BLaER1 treated with 17β-estradiol and CSF1 and Interleukin-3, amounts not matched to agents 10 nM and 100 nM (cell line): ENCODE results near the gene ZNF746.

Experiments used
- H3K27ac ChIP-seq, 11 experiments: shearing (Covaris generic); formaldehyde crosslinking; 2 replicates each; pipeline ENCODE4 v1.8.1; 2022
- H3K27me3 ChIP-seq, 11 experiments: shearing (Covaris generic); formaldehyde crosslinking; 2 replicates each; pipeline ENCODE4 v1.8.1; 2022
- H3K36me3 ChIP-seq, 11 experiments: shearing (Covaris generic); formaldehyde crosslinking; 2 replicates each; pipeline ENCODE4 v1.8.1; 2022
- H3K4me1 ChIP-seq, 10 experiments: shearing (Covaris generic); formaldehyde crosslinking; 2 replicates each; pipeline ENCODE4 v1.8.1; 2022
- H3K4me2 ChIP-seq, 11 experiments: shearing (Covaris generic); formaldehyde crosslinking; 2 replicates each; pipeline ENCODE4 v1.8.1; 2022
- H3K4me3 ChIP-seq, 10 experiments: shearing (Covaris generic); formaldehyde crosslinking; 2 replicates each; pipeline ENCODE4 v1.8.1; 2022
- H3K9ac ChIP-seq, 11 experiments: shearing (Covaris generic); formaldehyde crosslinking; 2 replicates each; pipeline ENCODE4 v1.8.1; 2022
- H3K9me3 ChIP-seq, 11 experiments: shearing (Covaris generic); formaldehyde crosslinking; replicated peaks in 1 of 11; 2 replicates each; pipeline ENCODE4 v1.8.1; 2022
- H4K20me1 ChIP-seq, 11 experiments: shearing (Covaris generic); formaldehyde crosslinking; 2 replicates each; pipeline ENCODE4 v1.8.1; 2022
- Cebpa-rat ChIP-seq, 11 experiments: shearing (Covaris generic); IDR thresholded peaks; 2 replicates each; pipeline ENCODE4 v1.8.1; 2022

Gene ZNF746

DNA sequence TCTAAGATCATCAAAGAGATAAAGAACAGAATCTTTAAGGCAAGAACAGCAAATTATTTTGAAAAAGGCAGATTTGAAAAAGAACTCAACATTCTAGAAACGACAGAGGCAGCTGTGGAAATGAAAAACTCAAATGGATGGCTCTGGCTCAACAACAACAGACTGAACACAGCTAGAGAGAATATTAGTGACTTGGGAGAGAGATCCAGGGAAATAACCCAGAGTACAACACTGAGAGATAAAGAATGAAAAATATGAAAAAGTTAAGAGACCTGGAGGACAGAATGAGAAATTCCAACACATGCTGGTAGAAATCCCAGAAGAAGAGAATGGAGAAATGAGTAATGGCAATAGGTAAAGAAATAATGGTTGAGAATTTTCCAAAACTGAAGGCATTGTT is 18.9 kb downstream of the ZNF746 start:
- no peak overlapping the region for H3K4me2 ChIP-seq

DNA sequence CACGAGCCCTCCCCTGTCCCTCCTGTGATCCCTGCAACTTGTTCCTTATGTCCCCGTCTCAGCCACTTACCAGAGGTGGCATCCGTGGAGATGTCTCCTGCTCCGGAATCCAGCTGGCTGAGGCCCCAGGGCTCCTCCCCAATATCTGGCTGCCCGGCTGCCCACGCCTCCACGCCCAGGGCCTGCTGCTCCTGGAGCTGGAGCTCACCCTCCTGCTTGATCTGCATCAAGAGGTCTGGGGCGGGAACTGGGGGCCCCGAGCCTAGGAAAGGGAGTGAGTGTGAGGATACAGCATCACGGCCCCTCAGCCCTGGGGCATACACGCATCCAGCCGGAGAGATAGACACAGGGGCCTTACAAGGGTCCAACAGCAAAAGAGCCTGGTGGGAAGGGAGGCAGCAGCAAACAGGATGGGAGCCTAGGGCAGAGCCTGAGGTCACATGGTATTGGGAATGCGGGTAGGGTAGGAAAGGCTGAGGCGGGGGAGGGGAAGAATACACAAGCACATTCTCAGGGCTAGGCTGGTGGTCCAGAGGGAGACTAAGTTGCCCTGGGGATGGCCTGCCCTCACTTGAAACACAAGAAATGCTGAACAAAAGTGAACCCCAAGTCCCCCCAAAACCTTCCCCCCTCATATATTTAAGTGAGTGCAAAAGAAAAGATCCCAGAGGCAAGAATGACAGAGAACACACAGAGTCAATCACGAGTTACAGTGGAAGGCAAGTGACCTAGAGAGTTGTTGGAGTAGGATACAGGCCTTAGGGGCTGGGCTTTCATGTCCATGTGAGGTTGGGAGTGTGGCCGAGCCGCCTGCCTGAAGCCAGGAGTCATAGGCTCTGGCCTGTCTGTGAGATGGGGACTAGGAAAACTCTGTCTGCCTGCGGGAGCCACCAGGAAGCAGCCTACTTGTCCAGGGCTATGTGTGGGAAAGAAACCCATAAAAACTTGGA is 19.8 kb downstream of the ZNF746 start:
- Histone ChIP-seq H3K9ac (no peak overlapping the region), H3K4me2 (no peak overlapping the region), H3K27me3 (no peaks in the 10 kb centered on the region), H4K20me1 (peaks cover 0 to 71% (median 47%) of the 10 kb centered on the region in 11 experiments; a peak in 18 of 22 replicates), H3K4me3 (no peak overlapping the region), H3K9me3 (peaks cover 13 to 45% (median 25%) of the 10 kb centered on the region in 11 experiments; a peak in 20 of 22 replicates), H3K27ac (no peak overlapping the region), H3K4me1 (no peaks in the 10 kb centered on the region), H3K36me3 (peaks cover 96 to 100% (median 99%) of the 10 kb centered on the region in 11 experiments)
- no peak for TF ChIP-seq Cebpa-rat (IDR thresholded peaks at IDR 0.05)

More for the DNA sequence above, 18.9 kb downstream of the ZNF746 start:
- H3K4me3 ChIP-seq = no peak overlapping the region
- peaks cover 13 to 45% (median 25%) of the 10 kb centered on the region in 11 experiments; a peak in 20 of 22 replicates for H3K9me3 ChIP-seq
- no peak overlapping the region for H3K27ac ChIP-seq
- H3K4me1 ChIP-seq = no peaks in the 10 kb centered on the region
- H3K36me3 ChIP-seq = peaks cover 96 to 100% (median 98%) of the 10 kb centered on the region in 11 experiments
- no peak for TF ChIP-seq Cebpa-rat (IDR thresholded peaks at IDR 0.05)
- no peak overlapping the region for H3K9ac ChIP-seq
- no peaks in the 10 kb centered on the region for H3K27me3 ChIP-seq
- peaks cover 0 to 71% (median 37%) of the 10 kb centered on the region in 11 experiments; a peak in 18 of 22 replicates for H4K20me1 ChIP-seq

DNA sequence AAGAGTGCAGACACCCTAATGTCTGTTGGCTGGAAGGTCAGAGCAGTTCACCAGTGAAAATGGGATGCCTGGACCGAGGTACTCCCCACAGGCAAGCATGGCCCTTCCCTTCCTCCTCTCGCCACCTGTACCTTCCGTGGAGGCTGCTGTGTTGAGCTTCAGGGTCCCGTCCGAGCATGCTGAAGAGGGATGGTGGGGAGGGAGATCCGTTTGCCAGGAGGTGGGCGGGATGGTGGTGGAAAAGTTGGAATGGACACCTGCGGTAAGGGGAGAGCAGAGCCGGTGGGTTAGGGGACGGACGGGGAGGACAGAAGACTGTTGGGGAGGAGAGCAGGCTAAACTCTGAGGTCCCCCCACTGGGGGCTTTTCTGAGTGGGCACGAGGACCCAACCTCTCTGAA is 20.8 kb downstream of the ZNF746 start:
- TF ChIP-seq Cebpa-rat (IDR thresholded peaks at IDR 0.05) = no peak
- H3K4me1 ChIP-seq = no peaks in the 10 kb centered on the region
- peaks cover 13 to 46% (median 25%) of the 10 kb centered on the region in 11 experiments; a peak in 20 of 22 replicates for H3K9me3 ChIP-seq
- H3K27me3 ChIP-seq = no peaks in the 10 kb centered on the region
- no peak overlapping the region for H3K27ac ChIP-seq
- H3K36me3 ChIP-seq = peaks cover 97 to 100% (median 100%) of the 10 kb centered on the region in 11 experiments
- peaks cover 0 to 66% (median 47%) of the 10 kb centered on the region in 11 experiments; a peak in 18 of 22 replicates for H4K20me1 ChIP-seq
- no peak overlapping the region for H3K4me3 ChIP-seq
- no peak overlapping the region for H3K9ac ChIP-seq
- no peak overlapping the region for H3K4me2 ChIP-seq

DNA sequence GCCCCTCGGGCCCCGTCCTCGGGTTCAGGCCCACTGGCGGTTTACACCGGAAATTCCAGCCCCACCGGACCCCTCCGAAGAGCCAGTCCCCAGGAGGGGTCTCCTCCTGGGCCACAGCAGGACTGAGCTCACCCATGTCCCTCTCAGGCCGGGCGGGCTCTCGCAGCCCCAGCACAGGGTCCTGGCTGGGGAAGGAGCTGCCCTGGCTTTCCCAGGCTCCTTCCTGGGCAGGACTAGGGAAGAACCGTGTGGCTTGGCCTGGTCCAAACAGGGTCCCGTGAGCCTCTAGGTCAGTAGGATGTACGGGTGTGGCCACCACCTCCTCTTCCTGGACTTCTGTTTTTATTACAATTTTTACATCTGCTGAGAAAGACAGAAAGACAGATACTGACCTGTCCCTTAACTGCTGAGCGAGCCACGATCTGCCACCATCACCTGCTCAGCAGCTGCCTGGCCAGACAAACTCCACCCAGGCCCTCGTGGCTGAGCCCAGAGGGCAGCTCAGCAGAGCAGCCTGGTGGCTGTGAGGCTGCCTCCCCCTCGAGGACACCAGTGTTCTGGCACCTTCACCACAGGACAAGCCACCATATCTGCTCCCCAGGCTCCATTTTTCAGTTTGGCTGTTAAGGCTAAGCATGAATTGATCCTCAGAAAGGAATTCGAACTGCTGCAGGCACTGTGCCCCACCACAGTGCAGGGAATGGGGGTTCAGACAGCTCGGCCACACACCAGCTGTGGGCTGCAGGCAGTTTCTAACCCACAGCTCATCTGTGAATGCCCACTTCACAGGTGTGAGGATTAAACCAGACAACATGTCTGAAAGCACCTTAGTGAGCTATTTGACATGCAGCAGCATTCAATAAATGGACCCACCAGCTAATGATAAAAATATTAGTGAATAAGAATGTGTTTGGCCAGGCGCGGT is 22.2 kb downstream of the ZNF746 start:
- Histone ChIP-seq H3K36me3 (peaks cover 92 to 98% (median 96%) of the 10 kb centered on the region in 11 experiments), H3K4me1 (no peaks in the 10 kb centered on the region), H3K9me3 (peaks cover 13 to 46% (median 19%) of the 10 kb centered on the region in 11 experiments; a peak in 20 of 22 replicates), H3K9ac (no peak overlapping the region), H4K20me1 (peaks cover 0 to 69% (median 47%) of the 10 kb centered on the region in 11 experiments; a peak in 18 of 22 replicates), H3K4me3 (no peak overlapping the region), H3K27ac (no peak overlapping the region), H3K4me2 (no peak overlapping the region), H3K27me3 (no peaks in the 10 kb centered on the region)
- no peak for TF ChIP-seq Cebpa-rat (IDR thresholded peaks at IDR 0.05)

DNA sequence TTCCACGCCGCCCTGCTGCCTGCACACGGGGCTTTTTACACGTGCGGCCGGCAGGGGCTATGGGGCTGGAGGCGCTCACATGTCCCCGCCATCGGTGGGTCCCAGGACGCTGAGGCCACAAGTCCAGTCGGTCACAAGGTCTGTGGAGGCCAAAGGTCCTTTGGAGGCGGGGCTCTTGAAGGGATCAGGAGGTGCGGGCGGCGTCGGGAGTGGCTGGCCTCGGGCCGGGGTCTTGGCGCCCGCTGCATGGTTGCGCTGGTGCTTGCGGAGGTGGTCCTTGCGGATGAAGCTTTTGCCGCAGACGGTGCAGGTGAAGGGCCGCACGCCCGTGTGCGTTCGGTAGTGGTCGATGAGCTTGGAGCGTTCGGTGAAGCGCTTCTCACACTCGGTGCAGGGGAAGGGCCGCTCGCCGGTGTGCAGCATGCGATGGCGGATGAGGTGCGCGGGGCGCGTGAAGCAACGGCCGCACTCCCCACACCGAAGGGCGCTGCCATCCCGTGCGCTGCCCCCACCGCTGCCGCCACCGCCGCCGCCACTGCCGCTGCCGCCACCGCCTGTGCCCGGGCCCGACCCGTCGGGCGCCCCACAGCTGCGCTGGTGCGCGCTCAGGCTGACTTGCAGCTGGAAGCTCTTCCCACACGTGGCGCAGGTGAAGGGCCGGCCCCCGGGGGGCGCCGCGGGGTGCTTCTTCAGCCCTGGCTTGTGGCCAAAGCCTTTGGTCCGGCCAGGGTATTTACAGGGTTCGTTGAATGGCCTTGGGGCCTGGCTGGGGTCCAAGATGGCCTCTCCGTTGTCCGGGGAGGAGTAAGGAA is 23.1 kb downstream of the ZNF746 start:
- Histone ChIP-seq H4K20me1 (peaks cover 0 to 69% (median 47%) of the 10 kb centered on the region in 11 experiments; a peak in 18 of 22 replicates), H3K36me3 (peaks cover 84 to 96% (median 87%) of the 10 kb centered on the region in 11 experiments), H3K4me3 (no peak overlapping the region), H3K9ac (no peak overlapping the region), H3K27ac (no peak overlapping the region), H3K27me3 (no peaks in the 10 kb centered on the region), H3K4me2 (no peak overlapping the region), H3K4me1 (no peaks in the 10 kb centered on the region), H3K9me3 (peaks cover 8 to 38% (median 11%) of the 10 kb centered on the region in 11 experiments; a peak in 20 of 22 replicates)
- TF ChIP-seq Cebpa-rat (IDR thresholded peaks at IDR 0.05) = no peak

DNA sequence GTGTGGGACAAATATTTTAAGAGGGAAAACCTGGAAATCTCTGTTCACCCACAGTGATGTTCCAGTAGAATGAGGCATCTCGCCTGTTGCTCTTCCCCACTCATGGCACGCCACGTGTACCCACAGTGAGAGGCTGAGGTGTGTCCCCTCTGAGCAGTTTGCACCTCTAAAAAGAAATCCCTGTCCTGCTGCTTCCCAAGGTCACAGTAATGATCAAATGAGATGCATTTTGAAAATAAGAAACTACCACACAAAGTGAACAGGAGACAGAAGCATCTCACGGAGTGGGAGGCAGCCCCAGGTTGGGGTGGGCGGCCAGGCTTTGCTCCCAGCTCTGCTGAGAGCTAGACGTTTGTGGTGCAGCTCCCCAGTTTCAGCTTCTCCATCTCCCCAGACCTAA is 24.4 kb downstream of the ZNF746 start:
- no peak overlapping the region for H3K4me2 ChIP-seq
- no peak for TF ChIP-seq Cebpa-rat (IDR thresholded peaks at IDR 0.05)
- peaks cover 0 to 25% (median 3%) of the 10 kb centered on the region in 11 experiments; a peak in 7 of 22 replicates for H3K9me3 ChIP-seq
- no peak overlapping the region for H3K4me3 ChIP-seq
- no peak overlapping the region for H3K27ac ChIP-seq
- no peaks in the 10 kb centered on the region for H3K4me1 ChIP-seq
- peaks cover 71 to 83% (median 75%) of the 10 kb centered on the region in 11 experiments for H3K36me3 ChIP-seq
- H3K9ac ChIP-seq = no peak overlapping the region
- no peaks in the 10 kb centered on the region for H3K27me3 ChIP-seq
- H4K20me1 ChIP-seq = peaks cover 0 to 67% (median 44%) of the 10 kb centered on the region in 11 experiments; a peak in 18 of 22 replicates

DNA sequence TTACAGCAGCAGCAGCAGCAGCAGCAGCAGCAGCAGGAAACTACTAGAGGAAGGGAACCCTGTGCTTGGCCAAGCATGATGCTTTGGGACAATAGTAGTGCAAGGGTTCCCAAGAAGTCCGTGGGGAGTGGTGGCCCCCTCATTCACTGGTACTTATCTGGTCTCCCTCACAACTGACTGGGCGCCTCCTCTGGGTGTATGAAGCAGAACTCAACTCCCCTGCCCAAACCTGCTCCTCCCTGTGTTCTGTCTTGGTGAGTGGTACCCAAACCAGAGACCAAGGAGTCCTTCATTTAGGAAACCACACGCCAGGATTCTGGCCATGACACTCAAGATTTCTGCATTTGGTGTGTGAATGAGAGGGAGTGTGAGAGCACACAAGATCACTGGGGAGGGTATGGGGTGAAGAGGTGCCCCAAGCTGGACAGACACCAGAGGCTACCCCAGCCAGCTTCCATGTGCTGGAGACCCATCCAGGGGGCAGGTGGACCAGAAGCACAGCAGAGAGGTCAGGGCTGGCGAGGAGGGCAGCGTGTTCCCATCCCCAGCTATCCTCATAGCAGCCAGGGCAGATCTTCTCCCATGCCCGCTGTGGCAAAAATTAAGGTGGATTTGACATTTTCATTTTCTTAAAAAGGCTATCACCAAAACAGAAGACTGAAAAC is 26.2 kb downstream of the ZNF746 start:
- no peak overlapping the region for H3K9ac ChIP-seq
- no peak overlapping the region for H3K4me3 ChIP-seq
- H3K9me3 ChIP-seq = peaks cover 10 to 33% (median 18%) of the 10 kb centered on the region in 11 experiments

More for the DNA sequence above, 26.2 kb downstream of the ZNF746 start:
- H3K4me1 ChIP-seq = no peaks in the 10 kb centered on the region
- no peak overlapping the region for H3K27ac ChIP-seq
- H3K36me3 ChIP-seq = peaks cover 53 to 65% (median 56%) of the 10 kb centered on the region in 11 experiments
- H3K4me2 ChIP-seq = no peak overlapping the region
- peaks cover 0 to 50% (median 29%) of the 10 kb centered on the region in 11 experiments; a peak in 17 of 22 replicates for H4K20me1 ChIP-seq
- no peak for TF ChIP-seq Cebpa-rat (IDR thresholded peaks at IDR 0.05)
- no peaks in the 10 kb centered on the region for H3K27me3 ChIP-seq
